HS-5 (cell line): Measurements from ENCODE around the gene SORCS3.

Experiments
- DNase-seq: peaks from one replicate; pipeline ENCODE4 v3.0.0-alpha.2; 2012; ENCODE audit warnings: low read depth

The SORCS3 gene

DNA sequence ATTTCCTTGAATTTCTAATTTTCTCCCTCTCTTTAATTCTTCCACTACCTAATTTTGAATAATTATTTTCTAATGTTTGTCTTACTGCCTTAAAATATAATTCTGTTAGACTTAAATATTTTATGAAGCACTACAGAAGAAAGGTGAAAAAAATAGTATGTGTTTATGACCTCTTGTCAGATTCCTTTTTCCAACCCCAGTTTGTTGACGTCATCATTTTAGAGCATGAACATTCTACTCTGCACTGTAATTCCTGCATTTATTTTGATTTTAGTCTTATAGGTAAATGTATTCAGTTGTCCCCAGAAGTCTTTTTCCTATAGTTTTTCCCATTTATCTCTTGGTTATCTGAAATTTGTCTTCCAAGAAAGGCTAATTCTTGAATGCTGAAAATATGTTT lies 468.1 kb downstream of the SORCS3 start:
- DNase-seq, result no peak

DNA sequence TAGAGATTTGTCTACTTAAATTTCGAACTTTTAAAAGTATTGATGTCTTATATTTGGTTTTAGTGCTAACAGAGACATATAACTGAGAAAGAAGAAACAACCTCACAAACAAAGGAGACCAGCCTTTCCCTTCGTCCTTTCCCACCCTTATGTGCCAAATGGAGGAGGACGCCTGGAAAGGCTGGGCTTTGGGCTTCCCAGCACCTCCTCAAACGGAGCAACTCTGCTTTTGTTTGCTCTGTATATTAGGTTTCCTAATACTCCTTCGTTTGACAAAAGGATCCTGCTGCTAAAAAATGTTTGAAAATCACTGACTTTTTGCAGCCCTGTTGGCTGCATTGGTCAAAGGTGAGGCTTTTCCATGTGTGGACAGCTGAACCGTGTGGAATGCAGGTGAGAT lies 471.8 kb downstream of the SORCS3 start:
- DNase-seq, result no peak

DNA sequence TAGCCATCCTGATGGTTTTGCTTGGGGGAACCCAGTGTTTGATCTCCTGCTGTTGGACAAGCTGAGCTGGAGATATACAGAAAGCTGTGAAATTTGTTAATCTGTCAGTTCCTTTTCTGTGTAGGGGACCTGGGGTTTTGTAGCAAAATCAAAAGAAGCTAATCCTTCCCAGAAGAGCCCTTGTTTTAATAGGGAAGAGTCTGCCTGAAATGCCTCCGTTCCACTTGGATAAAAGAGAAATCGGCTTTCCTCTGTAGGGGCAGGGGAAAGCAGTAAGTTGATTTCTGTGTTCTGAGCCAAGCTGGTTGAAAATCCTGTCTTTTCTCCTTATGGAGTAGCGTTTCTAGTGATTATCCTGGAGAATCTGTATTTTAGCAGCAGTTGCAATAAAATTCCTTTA lies 472.6 kb downstream of the SORCS3 start:
- DNase-seq, result no peak

DNA sequence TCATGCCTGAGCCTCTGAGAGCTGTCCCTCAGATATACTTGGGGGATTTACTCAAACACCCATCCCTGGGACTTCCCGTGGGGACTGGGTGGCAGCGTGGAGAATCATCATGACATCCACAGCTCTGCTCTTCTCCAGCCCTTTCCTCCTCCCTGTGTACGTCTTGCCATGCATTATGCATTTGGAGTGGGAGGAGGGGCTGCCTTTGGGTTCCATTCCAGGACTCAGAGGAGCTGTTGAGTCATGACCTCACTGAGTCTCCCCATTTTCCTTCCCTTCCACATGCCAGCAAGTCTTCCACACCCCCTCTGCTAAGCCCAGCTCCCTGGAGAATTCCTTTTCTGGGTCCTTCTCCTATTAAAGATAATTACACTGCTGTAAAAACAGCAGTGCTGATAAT lies 480.7 kb downstream of the SORCS3 start:
- DNase-seq, result no peak

DNA sequence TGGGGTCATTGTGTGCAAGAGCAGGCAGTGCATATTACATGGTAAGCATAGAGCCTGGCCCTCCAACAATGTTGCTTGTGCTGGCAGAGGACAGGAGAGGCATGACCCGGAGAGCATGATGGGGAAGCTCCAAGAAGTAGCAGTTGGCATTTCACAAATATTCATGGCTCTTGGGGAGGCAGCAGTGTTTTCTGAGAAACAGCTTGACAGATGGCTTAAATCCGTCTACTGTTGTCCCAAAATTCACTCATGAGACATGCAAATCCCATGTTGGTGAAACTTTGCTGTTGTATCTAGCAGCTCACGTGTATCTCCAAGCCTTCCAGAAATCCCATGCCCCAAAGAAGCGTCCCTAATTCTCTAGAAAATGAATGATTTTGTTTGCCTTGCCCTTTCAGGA lies 487.0 kb downstream of the SORCS3 start:
- no peak for DNase-seq

DNA sequence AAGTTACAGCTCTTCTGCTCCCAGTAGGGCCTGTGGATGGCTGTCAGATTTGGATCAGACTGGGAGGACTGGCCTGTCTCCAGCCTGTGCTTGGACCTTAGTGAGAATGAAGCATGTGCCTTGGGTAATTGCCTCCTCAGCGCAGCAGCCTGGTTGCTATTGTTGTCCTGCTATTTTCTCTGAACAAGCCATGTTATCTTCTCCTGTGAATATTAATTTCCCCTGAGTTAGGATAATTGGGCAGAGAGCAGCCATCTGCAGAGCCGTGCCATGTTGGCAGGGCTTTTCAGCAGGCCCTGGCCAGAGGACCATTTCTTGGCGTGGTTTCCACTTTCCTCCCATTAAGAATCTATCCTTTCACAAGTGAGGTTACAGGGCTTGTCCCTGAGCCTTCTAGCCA lies 497.3 kb downstream of the SORCS3 start:
- DNase-seq, result no peak

DNA sequence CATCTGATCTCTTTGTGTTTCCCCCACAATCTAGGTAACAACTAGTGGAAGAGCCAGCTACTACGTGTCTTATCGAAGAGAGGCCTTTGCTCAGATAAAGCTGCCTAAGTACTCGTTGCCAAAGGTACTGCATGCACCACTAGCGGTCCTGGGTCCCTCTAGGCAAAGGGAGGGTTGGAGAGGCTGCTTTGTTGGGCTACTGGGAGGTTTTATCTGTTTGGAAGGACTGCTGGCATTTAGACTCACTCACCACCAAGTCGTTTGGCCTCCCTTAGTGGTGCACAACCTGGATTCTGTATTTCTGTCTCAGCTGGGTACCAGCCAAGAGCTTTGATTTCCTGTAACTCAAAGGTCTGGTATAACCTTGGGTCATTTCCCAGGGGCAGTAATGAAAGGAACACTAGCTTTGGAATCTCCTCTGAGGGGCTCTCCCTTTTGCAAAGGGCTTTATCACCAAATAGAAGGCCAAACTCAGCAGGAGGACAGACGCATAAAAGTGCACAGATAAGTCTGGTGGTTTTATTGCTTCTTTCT lies 498.3 kb downstream of the SORCS3 start:
- DNase-seq, result no peak

DNA sequence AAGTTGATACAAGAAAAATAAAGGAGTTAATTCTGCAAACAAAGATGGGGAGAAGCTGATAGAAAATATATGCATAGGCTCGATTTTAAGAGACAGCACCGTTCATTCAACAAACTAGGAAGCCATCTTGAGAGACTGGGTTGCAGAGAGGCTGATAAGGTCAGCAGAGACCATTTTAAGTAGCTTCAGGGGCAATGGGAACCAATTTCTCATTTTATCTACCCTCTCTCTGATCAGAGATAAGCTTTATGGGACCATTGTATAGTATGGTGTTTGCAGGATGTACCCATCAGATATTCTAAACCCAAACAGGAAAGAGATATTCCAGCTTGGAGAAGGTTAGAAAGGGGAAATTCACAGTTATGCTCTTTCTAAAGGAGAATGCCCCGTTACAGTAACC lies 499.5 kb downstream of the SORCS3 start:
- no peak for DNase-seq

DNA sequence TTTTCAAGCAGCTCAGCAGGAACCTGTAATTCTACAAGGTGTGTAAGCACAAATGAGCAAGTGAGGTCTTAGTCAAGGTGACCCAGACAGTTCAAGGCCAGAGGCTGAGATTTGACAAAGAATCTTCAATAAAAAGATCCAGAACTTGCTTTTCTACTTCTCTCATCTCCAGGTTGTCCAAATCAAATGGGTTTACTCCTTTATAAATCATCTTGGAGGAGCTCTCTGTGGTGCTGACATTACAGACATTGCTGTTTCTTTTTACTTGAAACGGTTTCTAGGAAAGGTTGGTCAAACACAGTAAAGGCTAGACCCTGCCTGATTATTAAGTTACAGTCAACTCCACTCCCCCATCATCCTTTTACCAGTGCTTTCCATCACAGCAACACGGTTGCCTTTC lies 504.6 kb downstream of the SORCS3 start:
- DNase-seq, result no peak

DNA sequence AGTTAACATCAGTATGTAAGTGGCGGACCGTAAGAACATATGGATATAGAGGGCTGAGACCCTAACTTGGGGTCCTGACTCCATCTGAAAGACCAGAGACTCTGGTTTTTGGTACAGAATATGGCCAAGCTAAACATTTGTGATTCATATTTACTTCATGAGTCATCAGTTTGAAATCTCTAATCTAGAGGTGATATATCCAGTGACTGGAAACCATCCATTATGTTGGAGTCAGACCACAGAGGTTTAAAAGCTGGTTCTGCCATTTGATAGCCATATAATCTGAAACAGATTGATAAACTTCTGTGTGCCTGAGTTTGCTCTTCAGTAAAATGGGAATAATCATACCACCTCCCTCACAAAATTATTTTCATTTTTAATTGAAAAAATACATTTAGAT lies 505.3 kb downstream of the SORCS3 start:
- no peak for DNase-seq

DNA sequence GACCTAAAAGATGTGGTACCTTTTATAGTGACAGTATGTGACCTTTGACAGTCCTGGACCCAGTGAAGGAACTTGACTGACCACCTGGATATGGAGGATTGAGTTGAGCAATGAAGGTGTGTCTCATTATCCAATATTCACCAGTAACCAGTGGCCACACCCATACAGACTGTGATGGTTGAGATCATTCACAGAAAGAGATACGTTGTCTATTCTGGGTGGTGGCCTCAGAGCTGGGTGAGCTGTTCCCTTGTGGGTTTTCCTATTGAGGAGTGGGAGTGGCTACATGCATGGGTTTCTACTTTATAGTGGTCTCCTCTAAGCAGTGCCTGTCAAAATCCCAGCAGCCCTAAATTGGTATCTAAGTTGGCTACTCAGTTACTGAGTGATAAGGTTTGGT lies 507.4 kb downstream of the SORCS3 start:
- DNase-seq, result no peak

DNA sequence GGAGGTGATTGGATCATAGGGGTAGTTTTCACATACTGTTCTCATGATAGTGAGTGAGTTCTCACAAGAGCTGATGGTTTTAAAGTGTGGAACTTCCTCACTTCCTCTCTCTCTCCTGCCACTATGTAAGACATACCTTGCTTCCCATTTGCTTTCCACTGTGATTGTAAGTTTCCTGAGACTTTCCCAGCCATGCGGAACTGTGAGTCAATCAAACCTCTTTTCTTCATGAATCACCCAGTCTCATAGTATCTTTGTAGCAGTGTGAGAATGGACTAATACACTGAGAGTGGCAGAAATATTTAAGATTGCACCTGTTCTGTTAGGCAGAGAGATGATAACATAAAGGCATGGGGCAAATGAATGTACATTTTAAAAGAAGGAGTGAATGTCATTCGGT lies 507.8 kb downstream of the SORCS3 start:
- no peak for DNase-seq

DNA sequence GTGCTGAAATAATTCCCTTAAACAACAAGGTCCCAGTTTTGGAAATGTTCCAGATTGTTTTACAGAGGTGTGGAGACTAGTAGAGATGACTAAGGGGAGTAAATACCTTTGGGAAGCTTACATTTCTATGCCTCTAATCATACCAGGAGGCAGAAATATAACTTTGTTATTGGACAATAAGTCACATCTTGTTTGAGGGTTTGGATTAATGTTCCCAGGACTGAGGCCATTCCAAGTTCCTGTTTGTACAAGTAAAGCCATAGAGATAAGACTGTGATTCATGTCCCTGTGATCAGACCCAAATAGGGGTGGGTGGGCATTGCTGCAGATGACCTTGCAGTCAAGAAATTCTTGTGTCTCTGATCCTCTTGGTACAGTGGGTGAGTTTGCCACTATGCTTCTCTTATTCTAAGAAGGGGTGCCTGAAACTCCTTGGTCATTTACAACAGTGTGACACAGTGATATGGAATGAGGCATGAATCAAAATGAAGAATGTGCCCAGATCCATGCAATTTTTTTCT lies 508.3 kb downstream of the SORCS3 start:
- peak; percentile 13 for DNase-seq

DNA sequence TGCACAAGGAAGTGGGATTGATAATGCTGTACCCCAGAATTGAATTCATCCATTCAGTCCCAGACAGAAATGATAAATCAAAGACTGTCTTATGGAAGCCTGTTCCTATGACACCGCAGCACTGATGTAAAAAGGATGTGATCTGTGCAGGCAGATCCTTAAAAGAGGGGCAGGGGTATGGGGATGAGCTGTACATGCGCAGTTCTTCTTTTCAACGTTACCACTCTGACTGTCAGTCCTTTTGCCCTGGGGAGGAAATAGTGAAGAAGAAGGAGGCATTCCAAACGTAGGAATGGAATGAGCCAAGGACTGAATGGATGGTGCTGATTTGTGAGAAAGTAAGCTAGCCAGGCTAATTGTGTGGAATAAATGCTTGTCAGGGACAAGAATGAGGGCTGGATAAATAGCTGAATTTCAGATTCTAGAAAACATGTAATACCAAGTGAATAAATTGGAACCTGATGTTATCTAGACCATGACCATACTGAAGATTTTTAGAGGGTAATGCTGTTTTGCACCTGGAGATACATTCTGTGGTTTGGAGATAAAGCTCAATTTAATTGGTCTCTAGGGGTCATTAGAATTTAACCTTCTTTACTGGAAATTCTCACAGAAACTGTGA lies 509.3 kb downstream of the SORCS3 start:
- DNase-seq, result no peak

DNA sequence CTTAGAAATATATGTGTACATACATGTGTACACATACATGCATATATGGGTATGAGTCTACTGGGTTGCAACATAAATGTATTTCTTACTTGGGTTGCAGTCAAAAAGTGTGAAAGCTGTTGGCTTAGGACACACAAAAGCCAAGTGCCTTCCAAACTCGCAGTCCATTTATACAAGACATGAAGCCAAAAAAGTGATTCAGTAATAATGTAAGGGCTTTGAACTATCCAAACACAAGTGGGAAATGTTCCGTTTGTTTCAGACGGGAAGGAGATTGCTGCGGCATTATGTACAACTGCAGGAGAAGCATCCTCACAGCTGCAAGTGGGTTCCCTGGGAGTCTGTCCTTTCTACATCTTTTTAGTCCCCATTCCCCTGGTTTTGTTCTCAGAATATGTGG lies 513.6 kb downstream of the SORCS3 start:
- no peak for DNase-seq

DNA sequence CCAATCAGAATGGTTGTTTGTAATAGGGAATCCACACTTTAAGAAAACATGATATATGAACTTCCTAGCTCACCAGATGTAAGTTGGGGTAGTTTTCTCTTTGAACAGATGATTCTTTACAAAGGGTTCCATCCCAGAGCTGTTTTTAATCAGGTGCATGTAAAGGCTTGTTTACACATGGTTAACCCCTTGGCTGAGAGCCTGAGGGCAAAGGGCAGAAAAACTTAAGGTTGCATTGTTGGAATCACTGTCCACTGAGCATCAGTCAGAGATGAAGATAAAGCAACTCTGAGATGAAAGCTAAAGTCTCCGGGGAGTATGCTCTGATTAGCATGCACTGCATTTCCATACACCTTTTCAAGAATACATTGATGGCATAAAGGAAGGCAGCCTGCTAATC lies 518.2 kb downstream of the SORCS3 start:
- no peak for DNase-seq

DNA sequence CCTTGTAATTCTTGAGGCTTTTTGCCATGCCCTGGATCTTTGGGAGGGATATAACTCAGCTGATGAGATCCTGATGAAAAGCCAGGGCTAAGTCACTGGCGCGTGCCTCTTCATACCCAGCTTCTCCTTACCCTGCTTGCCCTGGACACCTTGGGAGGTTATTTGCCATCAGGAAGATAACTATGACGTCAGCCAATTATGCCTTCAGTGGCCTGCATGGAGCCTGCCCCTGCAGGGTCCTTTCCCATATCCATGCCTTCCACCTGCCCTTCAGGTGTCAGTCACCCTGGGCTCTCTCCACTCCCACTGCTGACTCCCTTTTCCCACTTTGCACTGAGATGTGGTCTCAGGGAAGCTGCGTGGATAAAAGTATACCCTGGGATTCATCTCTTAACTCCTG lies 520.1 kb downstream of the SORCS3 start:
- no peak for DNase-seq

DNA sequence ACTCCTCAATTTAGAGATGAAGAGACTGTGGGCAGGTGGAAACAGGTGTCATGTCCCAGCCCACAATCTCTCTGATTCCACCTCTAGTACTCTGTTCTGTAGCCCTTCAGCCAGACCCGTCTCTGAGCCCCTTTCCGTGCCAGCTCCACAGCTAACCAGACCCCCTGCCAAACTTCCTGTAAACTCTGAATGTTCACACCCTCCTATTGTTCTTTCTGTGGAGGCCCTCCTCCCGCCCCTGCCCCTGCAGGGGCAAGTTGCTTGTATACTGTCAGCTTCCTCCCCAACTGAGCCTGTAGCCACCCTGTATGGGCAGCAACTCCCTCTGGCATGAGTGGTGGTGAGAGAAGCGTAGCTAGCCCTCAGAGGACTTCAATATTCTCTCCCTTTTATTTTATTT lies 520.7 kb downstream of the SORCS3 start:
- DNase-seq, result no peak

DNA sequence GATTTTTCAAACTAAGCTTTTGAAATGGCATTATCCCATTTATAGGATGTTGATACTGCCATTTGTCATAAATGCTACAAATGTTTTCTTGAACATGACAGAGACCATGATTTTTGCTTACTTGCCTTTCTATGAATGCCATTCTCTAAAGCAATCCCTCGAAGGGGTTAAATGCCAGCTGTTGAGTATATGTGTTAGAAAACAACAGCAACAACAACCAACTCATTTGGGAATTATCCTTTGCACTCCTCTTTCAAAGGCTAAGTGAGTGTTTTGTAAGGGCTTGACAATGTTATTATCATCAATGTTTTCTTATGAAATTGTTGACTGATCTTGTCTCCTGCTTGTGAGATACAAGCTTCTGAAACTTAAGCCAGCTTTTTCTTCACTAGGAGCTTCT lies 529.4 kb downstream of the SORCS3 start:
- no peak for DNase-seq

DNA sequence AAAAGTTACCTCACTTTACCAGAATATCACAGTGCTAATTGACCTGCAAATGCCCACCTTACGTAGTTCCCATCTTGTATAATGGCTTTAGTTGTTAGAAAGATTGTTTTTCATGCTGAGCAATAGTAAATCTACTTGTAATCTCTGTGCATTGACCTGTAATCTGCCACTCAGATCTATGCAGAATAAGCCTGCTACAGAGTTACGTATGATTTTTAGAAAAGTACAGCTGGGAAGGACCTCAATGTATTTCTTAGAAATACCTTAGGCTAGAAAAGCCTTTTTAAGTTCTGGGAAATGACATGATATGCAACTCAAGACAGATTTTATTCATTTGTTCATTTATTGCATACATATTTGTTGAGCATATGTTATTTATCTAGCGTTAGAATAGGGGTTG lies 530.9 kb downstream of the SORCS3 start:
- DNase-seq, result no peak

DNA sequence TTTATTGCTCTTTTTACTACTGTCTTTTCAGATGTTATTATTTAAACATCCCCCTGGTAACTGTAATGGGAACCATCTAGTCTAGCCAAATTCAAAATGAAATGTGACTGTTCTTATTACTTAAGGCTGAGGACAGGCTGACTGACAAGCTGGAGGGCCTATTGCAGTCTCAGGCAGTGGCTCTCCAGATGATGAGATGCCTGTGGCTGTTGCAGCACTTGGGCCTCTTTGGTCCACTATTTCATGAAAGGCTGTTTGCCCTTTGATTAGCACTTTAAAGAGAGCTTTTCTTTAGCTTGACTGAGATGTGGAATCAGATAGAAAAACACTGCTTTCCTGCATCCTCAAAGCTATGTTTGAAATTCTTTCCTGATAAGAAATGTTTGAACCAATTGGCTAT lies 540.5 kb downstream of the SORCS3 start:
- DNase-seq, result no peak

DNA sequence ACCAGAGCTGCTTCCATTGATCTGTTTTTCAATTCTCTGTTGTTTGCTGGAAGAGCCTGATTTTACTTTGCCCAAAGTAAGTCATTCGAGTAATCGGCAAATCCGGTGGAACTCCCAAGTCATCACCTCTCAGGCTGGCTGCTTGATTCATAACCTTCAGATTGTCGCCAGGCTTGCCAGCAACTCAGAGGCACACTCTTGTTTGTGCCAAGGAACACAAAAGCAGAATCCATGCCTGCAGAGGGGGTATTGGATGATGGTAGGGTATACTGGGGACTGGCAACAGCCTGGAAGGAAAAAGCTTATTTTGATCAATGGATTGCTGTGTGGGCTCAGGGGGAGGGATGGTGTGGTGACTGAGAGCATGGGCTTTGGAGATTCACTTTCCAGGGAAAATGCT lies 542.4 kb downstream of the SORCS3 start:
- DNase-seq, result no peak

DNA sequence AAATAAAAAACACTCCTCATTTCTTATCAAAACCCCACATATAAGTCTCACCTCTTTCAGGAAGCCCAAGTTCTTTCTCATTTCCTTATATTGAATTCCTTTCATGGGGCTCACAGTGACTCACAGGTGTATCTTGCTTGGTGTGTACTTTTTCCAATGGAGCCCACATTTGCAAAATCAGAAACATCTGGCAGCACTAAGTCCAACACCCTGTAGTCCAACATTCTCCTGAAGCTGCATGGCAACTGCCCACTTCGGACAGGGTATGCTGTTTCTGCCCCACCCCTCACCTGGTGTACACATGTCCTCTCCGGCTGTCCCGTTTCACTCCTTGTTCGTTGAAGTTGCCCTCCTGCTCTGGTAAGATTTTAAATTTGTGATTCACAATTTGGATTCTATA lies 544.1 kb downstream of the SORCS3 start:
- no peak for DNase-seq

DNA sequence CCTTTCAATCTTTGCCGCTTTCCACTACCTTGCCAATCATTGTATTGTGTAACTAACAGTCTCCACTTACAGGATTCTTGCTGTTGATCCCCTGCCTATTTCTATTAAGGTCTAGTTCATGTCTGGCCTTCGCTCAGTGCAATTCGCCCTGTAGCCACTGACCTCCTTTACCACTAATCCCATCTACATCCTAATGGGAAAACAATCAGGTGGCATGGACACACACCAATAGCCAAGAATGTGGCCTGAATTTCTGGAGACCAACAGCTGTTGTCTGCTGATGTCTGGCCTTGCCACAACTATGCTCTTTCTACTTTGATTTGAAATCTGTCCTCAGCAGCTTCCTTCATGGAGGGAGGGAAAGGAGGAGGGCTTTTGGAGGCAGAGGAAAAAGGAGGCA lies 546.2 kb downstream of the SORCS3 start:
- no peak for DNase-seq
